ENCODE results near the gene ZNF598. TPM values are rescaled to one million over a fixed set of nuclear protein-coding genes. Genes with fewer than 3 reads are reported as not detected.

ZNF598 gene
- total and polyA plus RNA-seq, 2 of the 13 experiments (the other 11 are each of a cell fraction or from before 2014, with no cell fraction given): 13.5 to 14.2 TPM

DNA sequence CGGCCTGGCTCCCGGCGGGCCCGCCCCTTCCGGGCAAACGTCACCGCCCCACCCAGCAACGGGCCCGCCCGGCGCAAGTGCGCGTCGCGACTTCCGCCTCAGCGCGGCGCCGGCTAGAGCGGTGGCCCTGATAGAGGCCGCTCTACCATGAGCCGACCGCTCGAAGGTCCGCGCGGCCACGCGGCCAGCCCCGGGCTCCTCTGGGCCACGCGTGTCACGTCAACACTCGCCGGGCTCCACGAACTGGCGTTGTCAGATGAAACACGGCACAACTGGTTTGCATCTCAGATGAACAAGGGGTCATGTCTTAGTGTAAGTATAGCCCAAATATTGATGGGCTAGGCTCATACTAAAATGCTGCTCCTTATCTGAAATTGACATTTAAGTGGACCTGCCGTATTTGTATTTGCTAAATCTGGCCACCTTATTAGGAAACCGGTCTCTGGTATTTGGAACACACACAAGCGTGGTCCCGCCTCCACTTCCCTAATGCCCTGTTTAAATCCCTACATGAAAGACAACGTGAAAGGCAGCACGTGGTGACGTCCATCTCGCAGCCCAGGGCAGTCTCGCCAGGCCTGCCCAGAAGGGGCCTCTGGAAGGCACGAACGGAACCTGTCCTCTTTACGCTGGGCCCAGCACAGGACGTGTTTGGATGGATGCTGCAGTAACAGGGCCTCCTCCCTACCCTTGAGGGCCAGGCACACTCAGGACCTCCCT lies at the start of gene ZNF598 (continued):
- TF ChIP-seq, protein P1, sequence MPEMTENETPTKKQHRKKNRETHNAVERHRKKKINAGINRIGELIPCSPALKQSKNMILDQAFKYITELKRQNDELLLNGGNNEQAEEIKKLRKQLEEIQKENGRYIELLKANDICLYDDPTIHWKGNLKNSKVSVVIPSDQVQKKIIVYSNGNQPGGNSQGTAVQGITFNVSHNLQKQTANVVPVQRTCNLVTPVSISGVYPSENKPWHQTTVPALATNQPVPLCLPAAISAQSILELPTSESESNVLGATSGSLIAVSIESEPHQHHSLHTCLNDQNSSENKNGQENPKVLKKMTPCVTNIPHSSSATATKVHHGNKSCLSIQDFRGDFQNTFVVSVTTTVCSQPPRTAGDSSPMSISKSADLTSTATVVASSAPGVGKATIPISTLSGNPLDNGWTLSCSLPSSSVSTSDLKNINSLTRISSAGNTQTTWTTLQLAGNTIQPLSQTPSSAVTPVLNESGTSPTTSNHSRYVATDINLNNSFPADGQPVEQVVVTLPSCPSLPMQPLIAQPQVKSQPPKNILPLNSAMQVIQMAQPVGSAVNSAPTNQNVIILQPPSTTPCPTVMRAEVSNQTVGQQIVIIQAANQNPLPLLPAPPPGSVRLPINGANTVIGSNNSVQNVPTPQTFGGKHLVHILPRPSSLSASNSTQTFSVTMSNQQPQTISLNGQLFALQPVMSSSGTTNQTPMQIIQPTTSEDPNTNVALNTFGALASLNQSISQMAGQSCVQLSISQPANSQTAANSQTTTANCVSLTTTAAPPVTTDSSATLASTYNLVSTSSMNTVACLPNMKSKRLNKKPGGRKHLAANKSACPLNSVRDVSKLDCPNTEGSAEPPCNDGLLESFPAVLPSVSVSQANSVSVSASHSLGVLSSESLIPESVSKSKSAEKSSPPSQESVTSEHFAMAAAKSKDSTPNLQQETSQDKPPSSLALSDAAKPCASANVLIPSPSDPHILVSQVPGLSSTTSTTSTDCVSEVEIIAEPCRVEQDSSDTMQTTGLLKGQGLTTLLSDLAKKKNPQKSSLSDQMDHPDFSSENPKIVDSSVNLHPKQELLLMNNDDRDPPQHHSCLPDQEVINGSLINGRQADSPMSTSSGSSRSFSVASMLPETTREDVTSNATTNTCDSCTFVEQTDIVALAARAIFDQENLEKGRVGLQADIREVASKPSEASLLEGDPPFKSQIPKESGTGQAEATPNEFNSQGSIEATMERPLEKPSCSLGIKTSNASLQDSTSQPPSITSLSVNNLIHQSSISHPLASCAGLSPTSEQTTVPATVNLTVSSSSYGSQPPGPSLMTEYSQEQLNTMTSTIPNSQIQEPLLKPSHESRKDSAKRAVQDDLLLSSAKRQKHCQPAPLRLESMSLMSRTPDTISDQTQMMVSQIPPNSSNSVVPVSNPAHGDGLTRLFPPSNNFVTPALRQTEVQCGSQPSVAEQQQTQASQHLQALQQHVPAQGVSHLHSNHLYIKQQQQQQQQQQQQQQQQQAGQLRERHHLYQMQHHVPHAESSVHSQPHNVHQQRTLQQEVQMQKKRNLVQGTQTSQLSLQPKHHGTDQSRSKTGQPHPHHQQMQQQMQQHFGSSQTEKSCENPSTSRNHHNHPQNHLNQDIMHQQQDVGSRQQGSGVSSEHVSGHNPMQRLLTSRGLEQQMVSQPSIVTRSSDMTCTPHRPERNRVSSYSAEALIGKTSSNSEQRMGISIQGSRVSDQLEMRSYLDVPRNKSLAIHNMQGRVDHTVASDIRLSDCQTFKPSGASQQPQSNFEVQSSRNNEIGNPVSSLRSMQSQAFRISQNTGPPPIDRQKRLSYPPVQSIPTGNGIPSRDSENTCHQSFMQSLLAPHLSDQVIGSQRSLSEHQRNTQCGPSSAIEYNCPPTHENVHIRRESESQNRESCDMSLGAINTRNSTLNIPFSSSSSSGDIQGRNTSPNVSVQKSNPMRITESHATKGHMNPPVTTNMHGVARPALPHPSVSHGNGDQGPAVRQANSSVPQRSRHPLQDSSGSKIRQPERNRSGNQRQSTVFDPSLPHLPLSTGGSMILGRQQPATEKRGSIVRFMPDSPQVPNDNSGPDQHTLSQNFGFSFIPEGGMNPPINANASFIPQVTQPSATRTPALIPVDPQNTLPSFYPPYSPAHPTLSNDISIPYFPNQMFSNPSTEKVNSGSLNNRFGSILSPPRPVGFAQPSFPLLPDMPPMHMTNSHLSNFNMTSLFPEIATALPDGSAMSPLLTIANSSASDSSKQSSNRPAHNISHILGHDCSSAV (CRISPR knock-in tag; IDR thresholded peaks at IDR 0.05; ENCODE audit: borderline replicate concordance): no peak
- no peak for TF ChIP-seq ZFAT (CRISPR knock-in tag; conservative IDR thresholded peaks at IDR 0.05)
- TF ChIP-seq, protein P2, sequence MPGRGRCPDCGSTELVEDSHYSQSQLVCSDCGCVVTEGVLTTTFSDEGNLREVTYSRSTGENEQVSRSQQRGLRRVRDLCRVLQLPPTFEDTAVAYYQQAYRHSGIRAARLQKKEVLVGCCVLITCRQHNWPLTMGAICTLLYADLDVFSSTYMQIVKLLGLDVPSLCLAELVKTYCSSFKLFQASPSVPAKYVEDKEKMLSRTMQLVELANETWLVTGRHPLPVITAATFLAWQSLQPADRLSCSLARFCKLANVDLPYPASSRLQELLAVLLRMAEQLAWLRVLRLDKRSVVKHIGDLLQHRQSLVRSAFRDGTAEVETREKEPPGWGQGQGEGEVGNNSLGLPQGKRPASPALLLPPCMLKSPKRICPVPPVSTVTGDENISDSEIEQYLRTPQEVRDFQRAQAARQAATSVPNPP (CRISPR knock-in tag; IDR thresholded peaks at IDR 0.05): no peak
- peak; percentile 80 for TF ChIP-seq SP2 (CRISPR knock-in tag; IDR thresholded peaks at IDR 0.05)
- no peak for TF ChIP-seq ZNF335 (CRISPR knock-in tag; IDR thresholded peaks at IDR 0.05)
- no peak for TF ChIP-seq RORA (CRISPR knock-in tag; IDR thresholded peaks at IDR 0.05)
- no peak for TF ChIP-seq ZNF724P (CRISPR knock-in tag; IDR thresholded peaks at IDR 0.05; ENCODE audit: borderline replicate concordance)
- no peak for TF ChIP-seq ZNF772 (CRISPR knock-in tag; IDR thresholded peaks at IDR 0.05)
- no peak for TF ChIP-seq NFE2L2 (IDR thresholded peaks at IDR 0.05; ENCODE audit: low read length)
- TF ChIP-seq ZBTB38 (CRISPR knock-in tag; IDR thresholded peaks at IDR 0.05): peak; percentile 44
- TF ChIP-seq, protein P3, sequence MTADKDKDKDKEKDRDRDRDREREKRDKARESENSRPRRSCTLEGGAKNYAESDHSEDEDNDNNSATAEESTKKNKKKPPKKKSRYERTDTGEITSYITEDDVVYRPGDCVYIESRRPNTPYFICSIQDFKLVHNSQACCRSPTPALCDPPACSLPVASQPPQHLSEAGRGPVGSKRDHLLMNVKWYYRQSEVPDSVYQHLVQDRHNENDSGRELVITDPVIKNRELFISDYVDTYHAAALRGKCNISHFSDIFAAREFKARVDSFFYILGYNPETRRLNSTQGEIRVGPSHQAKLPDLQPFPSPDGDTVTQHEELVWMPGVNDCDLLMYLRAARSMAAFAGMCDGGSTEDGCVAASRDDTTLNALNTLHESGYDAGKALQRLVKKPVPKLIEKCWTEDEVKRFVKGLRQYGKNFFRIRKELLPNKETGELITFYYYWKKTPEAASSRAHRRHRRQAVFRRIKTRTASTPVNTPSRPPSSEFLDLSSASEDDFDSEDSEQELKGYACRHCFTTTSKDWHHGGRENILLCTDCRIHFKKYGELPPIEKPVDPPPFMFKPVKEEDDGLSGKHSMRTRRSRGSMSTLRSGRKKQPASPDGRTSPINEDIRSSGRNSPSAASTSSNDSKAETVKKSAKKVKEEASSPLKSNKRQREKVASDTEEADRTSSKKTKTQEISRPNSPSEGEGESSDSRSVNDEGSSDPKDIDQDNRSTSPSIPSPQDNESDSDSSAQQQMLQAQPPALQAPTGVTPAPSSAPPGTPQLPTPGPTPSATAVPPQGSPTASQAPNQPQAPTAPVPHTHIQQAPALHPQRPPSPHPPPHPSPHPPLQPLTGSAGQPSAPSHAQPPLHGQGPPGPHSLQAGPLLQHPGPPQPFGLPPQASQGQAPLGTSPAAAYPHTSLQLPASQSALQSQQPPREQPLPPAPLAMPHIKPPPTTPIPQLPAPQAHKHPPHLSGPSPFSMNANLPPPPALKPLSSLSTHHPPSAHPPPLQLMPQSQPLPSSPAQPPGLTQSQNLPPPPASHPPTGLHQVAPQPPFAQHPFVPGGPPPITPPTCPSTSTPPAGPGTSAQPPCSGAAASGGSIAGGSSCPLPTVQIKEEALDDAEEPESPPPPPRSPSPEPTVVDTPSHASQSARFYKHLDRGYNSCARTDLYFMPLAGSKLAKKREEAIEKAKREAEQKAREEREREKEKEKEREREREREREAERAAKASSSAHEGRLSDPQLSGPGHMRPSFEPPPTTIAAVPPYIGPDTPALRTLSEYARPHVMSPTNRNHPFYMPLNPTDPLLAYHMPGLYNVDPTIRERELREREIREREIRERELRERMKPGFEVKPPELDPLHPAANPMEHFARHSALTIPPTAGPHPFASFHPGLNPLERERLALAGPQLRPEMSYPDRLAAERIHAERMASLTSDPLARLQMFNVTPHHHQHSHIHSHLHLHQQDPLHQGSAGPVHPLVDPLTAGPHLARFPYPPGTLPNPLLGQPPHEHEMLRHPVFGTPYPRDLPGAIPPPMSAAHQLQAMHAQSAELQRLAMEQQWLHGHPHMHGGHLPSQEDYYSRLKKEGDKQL (CRISPR knock-in tag; IDR thresholded peaks at IDR 0.05; ENCODE audit: low read depth): no peak
- no peak for TF ChIP-seq TBX3 (IDR thresholded peaks at IDR 0.05; ENCODE audit: borderline replicate concordance)
- TF ChIP-seq ZNF180 (CRISPR knock-in tag; IDR thresholded peaks at IDR 0.05; ENCODE audit: borderline replicate concordance, low read depth): no peak

Measured in HepG2 (cell line).